HG02840 (cell line): Measurements from ENCODE around the gene SEMA3F.
"Not testable (repeated sequence)": the region's sequence is repeated elsewhere in the genome, so short reads cannot be mapped to it uniquely, and the experiment has no call there.

Experiments
- ATAC-seq: cut with Tn5 transposase; IDR thresholded peaks from one replicate; pipeline ENCODE4 v1.9.1; 2021; ENCODE audit warnings: mild to moderate bottlenecking, moderate library complexity, moderate number of reproducible peaks; ENCODE audit not compliant: unreplicated experiment, low FRiP score

SEMA3F gene

GRCh38 chr3:50207359-50208042, 52.4 kb downstream of the SEMA3F start:
- no peak for ATAC-seq

GRCh38 chr3:50208677-50209344, 53.7 kb downstream of the SEMA3F start:
- no peak for ATAC-seq

GRCh38 chr3:50210176-50210509, 55.0 kb downstream of the SEMA3F start:
- no peak for ATAC-seq

GRCh38 chr3:50210510-50211367, 55.6 kb downstream of the SEMA3F start:
- ATAC-seq = no peak

- not testable (repeated sequence) for ATAC-seq
Measured at GRCh38 chr3:50211368-50211717, 56.2 kb downstream of the SEMA3F start.

- ATAC-seq = no peak
Measured at GRCh38 chr3:50211930-50212329, 56.8 kb downstream of the SEMA3F start.

GRCh38 chr3:50212502-50212901, 57.4 kb downstream of the SEMA3F start:
- ATAC-seq = no peak

GRCh38 chr3:50212971-50213370, 57.8 kb downstream of the SEMA3F start:
- ATAC-seq = no peak

- ATAC-seq = no peak
Measured at GRCh38 chr3:50213373-50213772, 58.2 kb downstream of the SEMA3F start.

- no peak for ATAC-seq
Measured at GRCh38 chr3:50214824-50215223, 59.7 kb downstream of the SEMA3F start.

- no peak for ATAC-seq
Measured at GRCh38 chr3:50215529-50215928, 60.4 kb downstream of the SEMA3F start.

GRCh38 chr3:50217681-50218080, 62.6 kb downstream of the SEMA3F start:
- no peak for ATAC-seq

GRCh38 chr3:50218448-50218847, 63.3 kb downstream of the SEMA3F start:
- no peak for ATAC-seq

GRCh38 chr3:50219285-50219684, 64.2 kb downstream of the SEMA3F start:
- ATAC-seq = no peak

GRCh38 chr3:50220109-50220508, 65.0 kb downstream of the SEMA3F start:
- no peak for ATAC-seq

- ATAC-seq = no peak
Measured at GRCh38 chr3:50221051-50221410, 65.9 kb downstream of the SEMA3F start.

- no peak for ATAC-seq
Measured at GRCh38 chr3:50221411-50222168, 66.5 kb downstream of the SEMA3F start.

- no peak for ATAC-seq
Measured at GRCh38 chr3:50222169-50222528, 67.0 kb downstream of the SEMA3F start.

- no peak for ATAC-seq
Measured at GRCh38 chr3:50224639-50225038, 69.5 kb downstream of the SEMA3F start.

- no peak for ATAC-seq
Measured at GRCh38 chr3:50226888-50227389, 71.8 kb downstream of the SEMA3F start.
